ENCODE data around the gene MYH11.

- TF ChIP-seq, protein P1, sequence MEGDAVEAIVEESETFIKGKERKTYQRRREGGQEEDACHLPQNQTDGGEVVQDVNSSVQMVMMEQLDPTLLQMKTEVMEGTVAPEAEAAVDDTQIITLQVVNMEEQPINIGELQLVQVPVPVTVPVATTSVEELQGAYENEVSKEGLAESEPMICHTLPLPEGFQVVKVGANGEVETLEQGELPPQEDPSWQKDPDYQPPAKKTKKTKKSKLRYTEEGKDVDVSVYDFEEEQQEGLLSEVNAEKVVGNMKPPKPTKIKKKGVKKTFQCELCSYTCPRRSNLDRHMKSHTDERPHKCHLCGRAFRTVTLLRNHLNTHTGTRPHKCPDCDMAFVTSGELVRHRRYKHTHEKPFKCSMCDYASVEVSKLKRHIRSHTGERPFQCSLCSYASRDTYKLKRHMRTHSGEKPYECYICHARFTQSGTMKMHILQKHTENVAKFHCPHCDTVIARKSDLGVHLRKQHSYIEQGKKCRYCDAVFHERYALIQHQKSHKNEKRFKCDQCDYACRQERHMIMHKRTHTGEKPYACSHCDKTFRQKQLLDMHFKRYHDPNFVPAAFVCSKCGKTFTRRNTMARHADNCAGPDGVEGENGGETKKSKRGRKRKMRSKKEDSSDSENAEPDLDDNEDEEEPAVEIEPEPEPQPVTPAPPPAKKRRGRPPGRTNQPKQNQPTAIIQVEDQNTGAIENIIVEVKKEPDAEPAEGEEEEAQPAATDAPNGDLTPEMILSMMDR (IDR thresholded peaks at IDR 0.05; ENCODE audit: poor library complexity, severe bottlenecking) = no peak
- no peak for TF ChIP-seq MXI1 (conservative IDR thresholded peaks at IDR 0.05; ENCODE audit: poor library complexity, severe bottlenecking)
- no peak for TF ChIP-seq EP300 (conservative IDR thresholded peaks at IDR 0.05; ENCODE audit: poor library complexity, severe bottlenecking)
- TF ChIP-seq RAD21 (conservative IDR thresholded peaks at IDR 0.05) = no peak
- no peak for TF ChIP-seq TAF1 (IDR thresholded peaks at IDR 0.05; ENCODE audit: low read depth)
- TF ChIP-seq, protein P2, sequence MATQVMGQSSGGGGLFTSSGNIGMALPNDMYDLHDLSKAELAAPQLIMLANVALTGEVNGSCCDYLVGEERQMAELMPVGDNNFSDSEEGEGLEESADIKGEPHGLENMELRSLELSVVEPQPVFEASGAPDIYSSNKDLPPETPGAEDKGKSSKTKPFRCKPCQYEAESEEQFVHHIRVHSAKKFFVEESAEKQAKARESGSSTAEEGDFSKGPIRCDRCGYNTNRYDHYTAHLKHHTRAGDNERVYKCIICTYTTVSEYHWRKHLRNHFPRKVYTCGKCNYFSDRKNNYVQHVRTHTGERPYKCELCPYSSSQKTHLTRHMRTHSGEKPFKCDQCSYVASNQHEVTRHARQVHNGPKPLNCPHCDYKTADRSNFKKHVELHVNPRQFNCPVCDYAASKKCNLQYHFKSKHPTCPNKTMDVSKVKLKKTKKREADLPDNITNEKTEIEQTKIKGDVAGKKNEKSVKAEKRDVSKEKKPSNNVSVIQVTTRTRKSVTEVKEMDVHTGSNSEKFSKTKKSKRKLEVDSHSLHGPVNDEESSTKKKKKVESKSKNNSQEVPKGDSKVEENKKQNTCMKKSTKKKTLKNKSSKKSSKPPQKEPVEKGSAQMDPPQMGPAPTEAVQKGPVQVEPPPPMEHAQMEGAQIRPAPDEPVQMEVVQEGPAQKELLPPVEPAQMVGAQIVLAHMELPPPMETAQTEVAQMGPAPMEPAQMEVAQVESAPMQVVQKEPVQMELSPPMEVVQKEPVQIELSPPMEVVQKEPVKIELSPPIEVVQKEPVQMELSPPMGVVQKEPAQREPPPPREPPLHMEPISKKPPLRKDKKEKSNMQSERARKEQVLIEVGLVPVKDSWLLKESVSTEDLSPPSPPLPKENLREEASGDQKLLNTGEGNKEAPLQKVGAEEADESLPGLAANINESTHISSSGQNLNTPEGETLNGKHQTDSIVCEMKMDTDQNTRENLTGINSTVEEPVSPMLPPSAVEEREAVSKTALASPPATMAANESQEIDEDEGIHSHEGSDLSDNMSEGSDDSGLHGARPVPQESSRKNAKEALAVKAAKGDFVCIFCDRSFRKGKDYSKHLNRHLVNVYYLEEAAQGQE (IDR thresholded peaks at IDR 0.05; ENCODE audit: borderline replicate concordance) = no peak
- TF ChIP-seq EZH2 (IDR thresholded peaks at IDR 0.05; ENCODE audit: borderline replicate concordance, insufficient read depth, low read length, poor library complexity, severe bottlenecking) = no peak
- no peak for TF ChIP-seq POLR2AphosphoS5 (IDR thresholded peaks at IDR 0.05)
- TF ChIP-seq SMC3 (conservative IDR thresholded peaks at IDR 0.05; ENCODE audit: poor library complexity) = no peak
Observed at GRCh38 chr16:15726715-15727114, 130.1 kb downstream of the MYH11 start.

Measured in neural cell (in vitro differentiated cells).